Muscle layer of colon (tissue), 2 donors: ENCODE measurements around the gene STAC.
A peak's percentile ranks its signal among the peaks of the same experiment; 100 is the strongest.

ENCODE experiments used
- H3K27ac ChIP-seq: one replicate; pipeline ENCODE4 v1.7.0; 2013; ENCODE audit warnings: low read depth, mild to moderate bottlenecking, low read length, moderate library complexity
- H3K27me3 ChIP-seq, 2 donors: one replicate each; pipeline ENCODE4 v1.7.0; 2013; ENCODE audit warnings: low read length in 2 of 2, mild to moderate bottlenecking in 2 of 2; ENCODE audit not compliant: insufficient read depth in 2 of 2, control insufficient read depth in 1 of 2
- H3K36me3 ChIP-seq: one replicate; pipeline ENCODE4 v1.7.0; 2013; ENCODE audit warnings: mild to moderate bottlenecking, low read length; ENCODE audit not compliant: insufficient read depth
- H3K4me1 ChIP-seq: one replicate; pipeline ENCODE4 v1.7.0; 2013; ENCODE audit warnings: mild to moderate bottlenecking, low read length; ENCODE audit not compliant: insufficient read depth
- H3K4me3 ChIP-seq, 2 donors: one replicate each; pipeline ENCODE4 v1.7.0; 2013; ENCODE audit warnings: low read length in 2 of 2, low read depth in 1 of 2, mild to moderate bottlenecking in 1 of 2, moderate library complexity in 1 of 2
- H3K9ac ChIP-seq: one replicate; pipeline ENCODE4 v1.7.0; 2013; ENCODE audit warnings: low read length
- H3K9me3 ChIP-seq: one replicate; pipeline ENCODE4 v1.7.0; 2013; ENCODE audit warnings: mild to moderate bottlenecking, low read length
- donor health status: abdominal sarcoma.
- donor health status: Adenocarcinoma of cecum.

The STAC gene

DNA sequence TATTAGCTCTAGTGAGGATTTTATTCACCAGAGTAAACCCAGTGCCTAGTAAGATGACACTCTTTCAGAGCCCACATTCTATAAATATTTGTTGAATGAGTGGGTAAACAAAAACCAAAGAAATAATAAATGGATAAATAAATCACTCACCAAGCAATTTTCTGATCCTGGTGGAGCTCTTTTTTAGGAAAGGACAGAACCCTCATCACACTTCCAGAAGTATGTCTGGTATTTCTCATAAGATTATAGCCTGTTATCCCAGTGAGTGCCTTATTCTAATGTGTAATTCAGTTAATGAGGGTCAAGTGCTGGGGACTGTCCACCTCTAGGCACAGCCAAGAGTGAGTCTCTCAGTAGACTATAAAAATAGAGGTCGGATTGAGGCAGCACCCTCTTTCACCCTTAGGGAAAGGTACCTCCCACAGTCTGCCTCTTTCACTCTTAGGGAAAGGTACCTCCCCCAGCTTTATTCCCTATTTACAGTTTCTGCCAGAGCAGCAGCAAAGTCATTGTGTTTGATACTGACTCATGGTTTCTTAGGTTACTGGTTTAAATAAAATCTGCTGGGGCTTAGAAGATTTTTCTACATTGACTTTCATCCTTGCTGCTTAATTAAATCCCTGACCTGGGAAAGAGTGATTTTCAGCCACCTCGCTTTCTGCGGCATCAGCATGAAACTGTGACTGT, 145.0 kb downstream of the STAC start:
- Histone ChIP-seq H3K36me3 (no peaks in the 10 kb centered on the region), H3K9ac (no peak overlapping the region), H3K27me3 (no peaks in the 10 kb centered on the region), H3K27ac (no peak overlapping the region), H3K4me1 (peaks cover 5% of the 10 kb centered on the region), H3K4me3 (no peak overlapping the region), H3K9me3 (no peaks in the 10 kb centered on the region)

- Histone ChIP-seq H3K9ac (no peak overlapping the region), H3K27me3 (no peaks in the 10 kb centered on the region), H3K36me3 (no peaks in the 10 kb centered on the region), H3K4me3 (no peak overlapping the region), H3K9me3 (no peaks in the 10 kb centered on the region), H3K4me1 (no peaks in the 10 kb centered on the region), H3K27ac (no peak overlapping the region)
Measured at GRCh38 chr3:36538136-36538749, 157.9 kb downstream of the STAC start.

- Histone ChIP-seq H3K36me3 (no peaks in the 10 kb centered on the region), H3K9me3 (no peaks in the 10 kb centered on the region), H3K4me1 (peaks cover 5% of the 10 kb centered on the region), H3K27ac (no peak overlapping the region), H3K9ac (no peak overlapping the region), H3K4me3 (no peak overlapping the region), H3K27me3 (no peaks in the 10 kb centered on the region)
Measured at GRCh38 chr3:36540888-36541518, 160.7 kb downstream of the STAC start.

DNA sequence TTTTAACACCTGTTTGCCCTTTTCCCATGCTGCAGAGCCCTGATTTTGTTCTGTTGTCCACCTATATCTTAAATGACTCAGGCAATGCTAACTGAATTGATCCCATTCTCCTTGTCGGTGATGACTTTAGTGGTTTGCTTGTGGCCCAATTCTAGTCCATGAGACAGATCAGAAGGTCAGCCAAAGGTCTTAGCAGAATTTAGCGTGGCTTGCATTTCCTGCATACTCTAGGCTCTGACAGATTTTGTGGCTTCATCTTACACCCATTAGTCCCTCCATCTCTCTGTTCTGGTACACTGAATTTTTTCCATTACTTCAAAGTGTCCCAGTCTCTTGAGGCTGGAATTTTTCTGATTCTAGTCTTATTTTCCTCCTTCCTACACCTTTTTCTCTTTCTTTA, 161.9 kb downstream of the STAC start:
- H3K27me3 ChIP-seq, result no peaks in the 10 kb centered on the region
- no peak overlapping the region for H3K27ac ChIP-seq
- no peaks in the 10 kb centered on the region for H3K9me3 ChIP-seq
- H3K4me1 ChIP-seq, result peaks cover 13% of the 10 kb centered on the region
- H3K9ac ChIP-seq, result no peak overlapping the region
- no peaks in the 10 kb centered on the region for H3K36me3 ChIP-seq
- no peak overlapping the region for H3K4me3 ChIP-seq

DNA sequence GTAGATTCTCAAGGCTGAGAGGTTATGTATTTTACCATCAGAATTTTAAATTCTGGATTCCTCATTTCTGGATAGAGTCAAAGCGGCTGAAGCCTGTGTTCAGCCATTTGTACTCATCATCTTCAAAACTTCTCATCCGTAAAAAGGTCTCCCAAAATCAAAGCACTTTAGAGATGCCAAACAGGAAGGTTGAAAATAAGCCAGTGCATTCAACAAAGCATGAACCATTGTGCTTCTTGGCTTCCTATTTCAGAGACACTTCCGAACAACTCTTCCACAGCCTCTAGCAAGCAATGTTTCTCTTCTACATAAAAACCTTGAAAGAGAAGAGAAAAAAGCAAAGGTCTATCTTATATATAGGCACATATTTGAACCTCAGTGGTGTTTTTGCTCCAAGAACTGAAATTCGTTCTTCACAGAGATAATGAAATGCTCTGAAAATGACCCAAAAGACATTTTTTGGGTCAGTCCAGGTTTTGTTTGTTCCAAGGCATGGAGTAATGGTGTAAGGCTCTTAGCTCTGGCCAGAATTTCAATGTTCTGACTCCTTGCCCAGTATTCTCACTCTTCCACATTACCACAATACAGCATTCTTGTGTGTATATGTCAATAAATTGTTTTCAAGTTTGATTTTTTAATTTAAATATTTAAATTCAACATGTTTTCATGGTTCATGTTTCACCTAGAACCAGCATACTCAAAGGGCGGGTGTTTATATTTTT, 163.1 kb downstream of the STAC start:
- Histone ChIP-seq H3K36me3 (no peaks in the 10 kb centered on the region), H3K9ac (no peak overlapping the region), H3K4me3 (no peak overlapping the region), H3K4me1 (peaks cover 13% of the 10 kb centered on the region), H3K27ac (no peak overlapping the region), H3K27me3 (no peaks in the 10 kb centered on the region), H3K9me3 (no peaks in the 10 kb centered on the region)

DNA sequence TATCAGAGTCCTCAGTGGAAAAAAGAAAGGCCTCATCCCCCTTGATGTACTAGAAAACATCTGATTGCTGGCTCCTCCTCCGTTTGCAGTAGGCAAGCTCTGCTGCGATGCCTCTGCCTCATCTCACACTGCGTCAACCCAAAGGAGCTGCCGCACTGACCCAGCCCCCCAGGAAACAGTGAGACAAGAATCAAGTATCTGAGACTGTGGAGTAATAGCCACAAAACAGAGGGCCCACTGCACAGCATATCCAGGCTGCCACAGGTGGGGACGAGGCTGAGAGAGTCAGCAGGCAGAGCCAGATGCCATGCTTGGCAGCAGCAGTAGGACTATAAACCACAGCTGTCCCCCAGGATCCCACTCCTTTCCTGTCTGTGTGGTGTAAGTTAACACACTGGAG, 165.9 kb downstream of the STAC start:
- Histone ChIP-seq H3K9me3 (no peaks in the 10 kb centered on the region), H3K36me3 (no peaks in the 10 kb centered on the region), H3K9ac (no peak overlapping the region), H3K4me3 (no peak overlapping the region), H3K4me1 (peaks cover 13% of the 10 kb centered on the region), H3K27me3 (no peaks in the 10 kb centered on the region), H3K27ac (no peak overlapping the region)

- Histone ChIP-seq H3K4me3 (no peak overlapping the region), H3K27me3 (no peaks in the 10 kb centered on the region), H3K4me1 (peaks cover 13% of the 10 kb centered on the region), H3K9ac (no peak overlapping the region), H3K36me3 (no peaks in the 10 kb centered on the region), H3K27ac (no peak overlapping the region), H3K9me3 (no peaks in the 10 kb centered on the region)
Measured at GRCh38 chr3:36548712-36549111, 168.4 kb downstream of the STAC start.

- Histone ChIP-seq H3K4me1 (peaks cover 35% of the 10 kb centered on the region), H3K36me3 (no peaks in the 10 kb centered on the region), H3K27me3 (no peaks in the 10 kb centered on the region), H3K4me3 (no peak overlapping the region), H3K9me3 (no peaks in the 10 kb centered on the region), H3K9ac (no peak overlapping the region), H3K27ac (peak overlapping the region; percentile 32)
Measured at GRCh38 chr3:36557021-36557707, 176.9 kb downstream of the STAC start.

DNA sequence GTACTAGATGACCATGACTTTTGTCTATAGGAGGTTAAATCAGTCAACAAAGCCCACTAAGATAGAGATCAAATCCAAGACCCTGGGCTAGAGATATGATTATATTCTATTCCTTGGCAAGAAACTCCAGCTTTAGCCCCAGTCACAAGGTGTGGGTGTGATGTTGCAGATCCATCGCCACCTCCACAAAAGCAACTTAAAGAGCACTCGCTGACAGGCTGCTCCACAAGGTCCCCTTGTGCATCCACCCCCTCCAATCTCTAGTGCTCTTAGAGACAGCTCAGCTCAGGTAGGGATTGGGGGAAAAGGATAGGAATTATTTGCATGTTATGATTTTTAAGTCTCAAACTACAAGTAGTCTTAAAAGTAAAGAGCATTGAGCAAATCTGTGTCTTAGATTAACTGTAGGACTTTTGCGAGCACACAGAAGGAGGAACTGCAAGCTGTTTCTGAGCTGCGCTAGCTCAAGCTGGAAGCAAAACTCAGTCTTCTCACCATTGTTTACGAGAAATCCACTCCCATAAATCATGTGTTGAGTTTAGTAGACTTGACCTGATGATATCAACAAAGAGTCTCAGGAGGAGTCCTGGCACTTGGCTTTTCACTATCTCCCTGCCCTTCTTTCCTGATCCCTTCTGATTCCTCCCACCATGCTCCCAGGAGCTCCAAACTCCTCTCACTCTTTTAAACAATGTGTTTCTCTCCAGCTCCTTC, 177.6 kb downstream of the STAC start:
- peaks cover 35% of the 10 kb centered on the region for H3K4me1 ChIP-seq
- no peaks in the 10 kb centered on the region for H3K9me3 ChIP-seq
- peak overlapping the region; percentile 32 for H3K27ac ChIP-seq
- H3K36me3 ChIP-seq, result no peaks in the 10 kb centered on the region
- H3K27me3 ChIP-seq, result no peaks in the 10 kb centered on the region
- H3K4me3 ChIP-seq, result no peak overlapping the region
- H3K9ac ChIP-seq, result no peak overlapping the region

DNA sequence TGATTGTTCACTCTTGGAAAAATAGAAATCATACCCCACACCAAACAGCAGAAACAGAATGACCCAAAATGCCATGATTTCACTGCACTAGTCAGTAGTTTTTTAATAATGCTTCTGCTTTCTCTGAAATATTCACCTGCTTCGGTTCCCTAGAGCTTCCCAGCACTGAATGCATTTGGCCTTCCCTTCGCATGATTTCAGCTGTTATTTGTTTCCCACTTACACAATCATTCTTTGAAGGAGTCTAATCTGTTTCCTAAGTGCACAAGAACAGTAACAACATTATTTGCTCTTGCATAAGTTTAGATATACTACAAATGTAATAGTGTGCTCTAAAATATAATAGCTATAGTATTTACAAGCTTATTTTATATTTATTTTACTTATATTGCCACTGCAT, 178.7 kb downstream of the STAC start:
- no peaks in the 10 kb centered on the region for H3K36me3 ChIP-seq
- H3K4me1 ChIP-seq, result peaks cover 35% of the 10 kb centered on the region
- no peak overlapping the region for H3K27ac ChIP-seq
- H3K9me3 ChIP-seq, result no peaks in the 10 kb centered on the region
- H3K27me3 ChIP-seq, result no peaks in the 10 kb centered on the region
- no peak overlapping the region for H3K4me3 ChIP-seq
- no peak overlapping the region for H3K9ac ChIP-seq
